COLO668 (cell line): ENCODE results near the gene PUS7L.

Experiments used
- DNase-seq: peaks from one replicate; lab custom pipeline; 2025; ENCODE audit not compliant: unreplicated experiment; lab: John Stamatoyannopoulos, UW

The PUS7L gene

GRCh38 chr12:43669373-43669772 is 89.2 kb downstream of the PUS7L start:
- no peak for DNase-seq
